Glomerular visceral epithelial cell (primary cell): ENCODE data around the gene USH2A.

Experiments used
- DNase-seq: peaks from one replicate; pipeline ENCODE4 v3.0.0-alpha.2; 2016; ENCODE audit errors: extremely low spot score

Gene USH2A

DNA sequence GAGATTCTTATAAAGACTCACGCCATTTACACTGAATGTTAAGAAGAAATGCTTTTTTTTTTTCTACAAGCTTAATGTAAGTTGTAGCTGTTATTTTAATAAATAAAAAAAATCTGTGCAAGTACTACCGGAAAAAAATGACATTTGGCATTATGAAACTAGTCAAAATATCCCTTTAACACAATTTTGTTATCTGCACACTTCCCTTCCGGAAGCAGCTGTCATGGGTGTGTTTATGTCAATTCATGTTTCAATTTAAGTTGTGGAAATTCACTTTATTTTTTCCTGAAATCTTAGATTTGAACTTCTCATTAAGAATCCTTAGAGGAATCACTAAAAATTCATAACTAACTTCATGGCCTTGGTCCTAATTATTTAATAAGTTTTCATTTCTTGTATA lies 548.0 kb downstream of the USH2A start:
- DNase-seq, result no peak

DNA sequence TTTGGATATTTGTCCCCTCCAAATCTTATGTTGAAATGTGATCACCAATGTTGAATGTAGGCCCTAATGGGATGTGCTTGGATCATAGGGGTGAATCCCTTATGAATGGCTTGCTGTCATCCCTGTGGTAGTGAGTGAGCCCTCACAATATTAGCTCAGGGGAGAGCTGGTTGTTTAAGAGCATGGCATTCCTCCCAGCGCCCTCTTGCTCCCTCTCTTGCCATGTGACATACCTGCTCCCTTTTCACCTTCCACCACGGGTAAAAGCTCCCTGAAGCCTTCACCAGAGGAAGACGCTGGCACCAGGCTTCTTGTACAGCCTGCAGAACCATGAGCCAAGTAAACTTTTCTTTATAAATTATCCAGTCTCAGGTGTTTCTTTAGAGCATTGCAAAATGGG lies 550.6 kb downstream of the USH2A start:
- no peak for DNase-seq

DNA sequence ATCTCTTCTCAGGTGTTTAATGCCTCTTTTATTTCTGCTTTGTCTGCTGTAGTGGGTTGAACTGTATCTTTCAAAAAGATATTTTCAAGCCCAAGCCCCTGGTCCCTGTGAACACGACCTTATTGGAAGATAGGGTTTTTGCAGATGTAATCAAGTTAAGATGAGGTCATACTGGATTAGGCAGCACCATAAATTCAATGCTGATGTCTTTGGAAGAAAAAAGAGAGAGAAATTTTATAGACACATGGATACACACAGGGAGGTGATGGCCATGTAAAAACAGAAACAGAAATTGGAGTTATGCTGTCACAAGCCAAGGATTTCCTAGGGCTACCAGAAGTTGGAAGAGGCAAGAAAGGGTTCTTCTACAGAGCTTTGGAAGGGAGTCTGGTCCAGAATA lies 554.7 kb downstream of the USH2A start:
- no peak for DNase-seq

DNA sequence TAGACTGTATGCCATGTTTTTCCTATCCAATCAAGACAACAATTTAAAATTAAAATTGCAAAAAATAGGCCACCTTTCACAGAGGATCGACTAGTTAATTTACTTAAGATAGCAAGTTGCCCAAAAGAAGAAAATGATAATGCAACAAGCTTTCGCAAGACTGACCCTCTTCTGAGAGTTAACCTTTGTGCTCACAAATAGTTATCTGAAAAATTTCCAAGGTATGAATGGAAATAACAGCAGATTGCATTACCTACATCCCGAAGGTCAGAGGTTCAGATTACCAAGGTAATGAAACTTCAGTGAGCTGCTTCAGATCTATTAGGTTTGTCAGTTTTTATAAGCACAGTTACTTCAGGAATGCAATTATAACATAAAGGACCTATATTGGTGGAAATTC lies 558.2 kb downstream of the USH2A start:
- no peak for DNase-seq

DNA sequence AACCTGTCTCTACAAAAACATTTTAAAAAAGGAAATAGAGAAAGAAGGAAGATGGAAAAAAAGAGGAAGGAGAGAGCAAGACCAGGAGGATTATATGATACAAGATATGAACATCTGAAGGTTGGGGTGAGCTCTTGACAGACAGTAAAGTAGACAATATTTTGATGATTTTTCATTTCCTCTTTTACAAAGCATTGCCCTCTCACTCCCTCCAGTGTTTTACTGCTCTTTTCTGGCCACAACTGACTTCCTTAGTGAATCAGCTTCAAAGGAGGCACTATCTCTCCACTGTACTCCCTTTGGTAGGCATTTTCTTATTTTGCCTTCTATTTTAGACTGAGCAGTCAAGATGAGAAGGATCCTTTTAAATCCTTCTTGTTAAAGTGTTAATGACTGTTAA lies 559.5 kb downstream of the USH2A start:
- DNase-seq, result no peak

DNA sequence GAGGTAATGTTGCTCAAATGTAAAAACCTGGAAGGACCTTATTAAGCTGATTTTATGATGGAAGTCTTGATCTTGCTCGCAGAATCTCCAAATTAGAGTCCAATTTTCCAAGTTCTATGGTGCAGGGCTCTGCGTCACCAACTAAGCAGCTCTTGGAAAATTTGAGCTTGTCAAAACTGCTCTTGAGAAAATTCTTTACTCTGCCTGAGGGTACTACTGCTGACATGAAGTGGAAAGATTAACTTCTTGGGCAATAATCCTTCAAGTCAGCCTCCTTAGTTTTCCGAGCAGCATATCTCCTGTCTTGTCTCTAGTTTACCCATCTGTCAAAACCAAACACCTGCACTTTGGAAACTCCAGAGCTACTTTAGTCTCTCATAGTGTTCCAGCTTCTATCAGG lies 562.4 kb downstream of the USH2A start:
- no peak for DNase-seq

DNA sequence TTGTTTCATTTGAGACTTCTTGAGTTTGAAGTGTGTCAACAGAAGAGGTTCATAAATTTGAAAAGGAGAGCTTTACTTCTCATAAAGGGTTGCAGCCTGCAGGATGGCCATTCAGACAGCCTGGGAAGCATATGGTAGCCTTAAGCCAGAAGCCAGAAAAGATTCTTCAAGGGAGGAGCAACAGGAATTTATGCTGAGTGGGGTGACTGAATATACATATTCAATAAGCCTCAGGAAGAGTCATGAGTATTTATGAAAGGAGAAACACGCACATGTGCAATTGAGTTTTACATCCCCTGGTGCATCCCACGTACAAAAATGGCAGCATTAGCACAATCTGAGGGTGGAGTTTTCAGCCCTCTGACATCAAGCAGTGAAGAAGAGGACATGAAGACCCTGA lies 565.9 kb downstream of the USH2A start:
- DNase-seq, result no peak

DNA sequence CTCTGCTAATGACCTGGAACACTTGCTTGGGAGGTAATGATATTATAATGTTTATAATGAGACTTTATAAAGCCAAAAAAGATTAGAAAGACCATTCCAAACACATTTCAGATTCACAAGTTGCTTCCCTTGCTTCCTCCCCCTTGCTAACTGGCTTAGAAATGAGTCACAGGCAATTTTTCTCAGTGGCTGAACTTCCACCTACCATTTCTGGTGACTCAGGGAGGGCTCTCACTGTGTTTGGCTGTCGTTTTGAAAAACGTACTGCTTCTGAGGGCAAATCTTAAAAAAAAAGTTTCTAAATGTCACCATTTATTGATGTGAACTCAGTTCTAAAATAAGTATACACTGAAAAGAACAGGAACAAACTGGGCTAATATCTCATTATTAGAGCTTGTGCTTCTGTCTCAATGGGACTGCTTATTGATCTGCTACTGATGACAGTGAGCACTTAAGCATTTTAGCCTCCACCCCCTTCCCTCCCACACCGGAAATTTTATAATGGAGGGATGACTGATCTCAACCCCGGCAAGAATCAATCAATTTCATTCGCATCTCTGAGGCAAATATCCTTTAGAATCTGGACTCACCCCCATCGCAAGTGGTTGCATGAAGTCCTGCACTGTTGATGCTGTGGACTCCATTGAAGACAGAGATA lies 577.9 kb downstream of the USH2A start:
- DNase-seq, result peak; percentile 64

DNA sequence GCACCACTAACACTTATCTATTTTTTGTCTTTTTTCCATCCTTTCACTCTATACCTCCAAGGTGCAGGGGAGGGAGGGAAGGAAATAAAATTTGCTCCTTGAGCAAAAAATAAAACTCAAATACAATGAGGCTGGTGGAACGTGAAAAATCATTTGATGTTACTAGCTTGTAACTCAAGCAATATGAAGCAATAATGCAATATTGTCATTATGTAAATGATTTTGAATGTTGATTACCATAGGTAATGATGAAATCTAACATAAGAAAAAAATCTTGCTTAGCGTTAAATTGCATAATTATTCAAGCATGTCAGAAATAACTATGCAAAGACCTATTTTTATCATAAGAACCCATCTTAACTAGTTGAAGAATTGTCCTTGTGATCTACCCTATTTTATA lies 578.5 kb downstream of the USH2A start:
- DNase-seq, result no peak

DNA sequence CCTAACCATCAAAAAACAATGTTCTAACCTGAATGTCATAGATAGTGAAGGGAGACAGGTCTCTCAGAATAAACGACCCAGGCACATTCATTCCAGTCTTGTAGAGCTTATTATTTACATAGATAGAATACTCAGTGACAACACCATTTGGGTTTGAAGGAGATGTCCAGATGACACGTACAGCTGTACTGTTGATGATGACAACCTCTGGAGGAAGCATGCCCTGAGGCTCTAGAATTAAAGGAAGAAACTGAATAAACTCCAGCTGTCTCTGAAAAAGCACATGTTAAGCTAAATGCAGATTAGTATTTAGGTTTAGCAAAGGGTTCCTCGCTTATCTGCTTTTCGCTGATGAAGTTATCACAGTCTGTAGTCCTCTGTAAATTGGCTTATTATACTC lies 579.0 kb downstream of the USH2A start:
- no peak for DNase-seq

DNA sequence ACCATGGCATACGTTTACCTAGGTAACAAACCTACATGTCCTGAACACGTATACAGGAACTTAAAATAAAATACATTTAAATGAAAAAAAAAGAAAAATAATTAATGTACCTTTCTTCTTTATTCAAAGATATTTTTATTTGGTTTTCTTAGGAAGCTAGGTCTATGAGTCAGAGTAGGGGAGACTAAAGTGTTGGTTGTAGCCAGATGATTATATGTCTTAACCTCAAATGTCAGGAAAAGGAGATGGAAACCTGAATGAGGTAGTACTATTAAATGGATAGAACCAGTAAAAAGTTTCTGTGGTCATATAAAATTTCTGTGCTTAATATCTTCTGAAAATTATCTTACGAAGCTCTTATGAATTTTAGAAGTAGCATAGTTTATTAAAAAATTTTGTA lies 580.3 kb downstream of the USH2A start:
- no peak for DNase-seq

DNA sequence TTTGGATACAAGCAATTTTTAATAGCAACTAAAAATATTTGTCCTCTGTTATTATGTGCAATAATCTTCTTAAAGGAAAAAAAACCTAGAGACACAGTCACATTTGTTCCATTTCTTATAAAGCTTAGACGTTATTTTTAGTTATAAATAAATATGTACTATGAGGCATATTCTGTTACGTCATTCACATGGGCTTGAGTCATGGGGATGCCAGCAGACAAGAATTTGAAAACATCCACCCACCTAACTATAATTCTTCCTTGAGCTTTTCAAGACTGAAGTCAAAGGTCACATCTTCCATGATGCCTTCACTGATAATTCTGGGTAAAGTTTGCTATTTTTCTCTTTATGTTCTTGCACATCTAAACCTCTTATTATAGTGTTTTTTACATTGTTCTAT lies 587.3 kb downstream of the USH2A start:
- DNase-seq, result no peak

DNA sequence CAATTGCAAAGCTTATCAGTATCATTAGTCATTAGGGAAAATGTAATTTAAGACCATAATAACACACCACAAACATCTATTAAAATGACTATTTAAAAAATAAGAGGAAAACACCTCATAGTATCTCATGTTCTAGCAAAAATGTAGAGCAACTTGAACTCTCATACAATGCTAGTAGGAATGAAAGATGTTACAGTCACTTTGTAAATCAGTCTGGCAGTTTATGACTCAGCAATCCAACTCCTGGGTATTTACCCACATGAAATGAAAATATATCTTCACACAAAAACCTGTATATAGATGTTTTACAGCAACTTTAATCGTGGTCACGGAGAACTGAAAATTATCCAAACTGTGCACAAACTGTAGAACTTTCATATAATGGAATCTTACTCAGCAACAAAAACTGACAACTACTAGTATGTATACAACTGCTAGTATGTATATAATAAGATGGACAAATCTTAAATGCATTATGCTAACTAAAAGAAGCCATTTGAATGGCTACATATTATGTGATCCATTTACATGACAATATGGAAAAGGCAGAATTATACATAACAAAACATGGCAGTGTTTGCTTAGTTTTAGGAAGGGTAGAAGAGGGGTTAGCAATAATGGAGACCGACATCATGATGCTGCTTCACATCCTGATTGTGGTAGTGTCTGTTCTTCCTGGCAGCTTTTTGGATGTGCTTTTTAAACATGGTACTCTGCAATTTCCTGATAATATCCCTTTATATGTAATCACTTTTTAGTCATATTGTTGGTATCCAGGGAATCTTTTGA lies 589.1 kb downstream of the USH2A start:
- DNase-seq, result no peak

DNA sequence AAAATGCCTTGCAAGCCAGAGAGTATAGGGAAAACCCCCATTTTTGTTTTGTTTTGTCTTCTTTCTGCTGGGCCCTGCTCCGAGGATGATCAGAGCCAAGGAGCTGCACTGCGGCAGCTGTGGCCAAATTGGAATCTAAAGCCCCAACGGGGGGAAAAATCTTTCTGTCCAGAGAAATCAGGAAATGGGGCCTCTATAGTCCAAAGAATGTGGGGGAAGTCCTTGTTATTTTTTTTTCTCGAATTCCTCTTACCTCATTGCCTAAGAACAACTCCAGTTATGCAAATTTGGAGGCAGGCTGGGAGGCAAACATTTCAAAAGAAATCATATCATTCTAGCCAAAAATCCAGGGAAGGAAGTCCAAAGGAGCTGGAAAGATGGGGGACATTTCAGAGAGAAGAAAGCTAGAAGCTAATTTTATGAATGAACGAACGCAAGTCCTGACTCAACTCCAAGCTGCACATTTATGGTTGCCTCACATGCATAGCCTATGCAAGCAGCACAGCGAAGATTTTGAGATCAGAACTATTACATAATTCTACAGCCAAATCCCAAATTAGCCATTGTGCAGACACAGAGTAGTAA lies 592.9 kb downstream of the USH2A start:
- peak; percentile 18 for DNase-seq

DNA sequence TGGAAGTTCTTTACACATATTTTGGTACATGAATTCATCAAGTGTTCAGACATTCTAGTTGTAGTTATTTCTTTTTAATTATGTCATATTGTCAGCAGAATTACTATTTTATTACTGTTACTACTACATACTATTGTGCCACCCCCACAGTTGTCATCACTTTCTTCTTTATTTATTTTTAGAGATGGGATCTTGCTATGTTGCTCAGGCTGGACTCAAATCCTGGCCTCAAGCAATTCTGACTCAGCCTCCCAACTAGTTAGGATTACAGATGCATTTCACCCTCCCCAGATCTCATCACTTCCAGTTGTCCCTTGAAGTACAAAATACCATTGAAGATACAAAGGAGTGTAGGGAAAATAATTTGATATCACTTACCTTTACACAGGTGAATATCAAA lies 598.2 kb downstream of the USH2A start:
- DNase-seq, result no peak

DNA sequence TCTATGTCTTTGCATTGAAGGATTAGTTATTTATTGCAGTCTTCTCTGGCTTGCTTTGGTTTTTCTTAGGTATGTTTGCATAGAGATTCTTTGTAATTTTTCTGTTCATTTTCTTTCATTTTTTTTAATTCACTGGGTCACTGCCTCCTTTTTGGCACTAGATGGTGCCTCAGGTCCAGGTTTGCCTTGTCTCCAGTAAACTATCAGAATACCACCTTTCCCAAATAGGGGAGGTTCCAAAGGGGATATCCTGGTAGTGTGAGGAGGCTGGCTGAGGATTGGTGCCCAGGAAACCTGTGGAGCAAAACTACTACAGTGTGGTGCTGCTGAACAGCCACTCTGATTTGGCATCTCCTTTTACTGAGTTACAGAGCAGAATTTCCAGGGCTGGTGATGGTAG lies 599.0 kb downstream of the USH2A start:
- DNase-seq, result peak; percentile 11

DNA sequence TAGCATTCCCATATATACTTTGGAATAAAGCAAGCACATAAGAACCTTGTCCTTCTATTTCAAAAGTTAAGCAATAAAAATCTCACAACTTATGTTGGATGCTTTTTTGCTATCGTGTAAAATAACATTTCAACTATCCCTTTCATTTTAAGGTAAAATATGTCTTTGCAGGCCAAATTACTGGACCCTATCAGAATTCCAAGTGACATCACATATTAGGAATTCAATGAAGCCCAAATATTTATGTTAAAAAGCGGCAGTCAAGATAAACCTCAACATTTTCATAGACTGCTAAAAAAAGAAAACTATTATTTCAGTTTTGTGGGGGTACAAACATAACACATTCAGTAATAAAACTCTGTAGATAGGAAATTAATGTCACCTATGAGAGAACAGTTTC lies 604.1 kb downstream of the USH2A start:
- peak; percentile 5 for DNase-seq

DNA sequence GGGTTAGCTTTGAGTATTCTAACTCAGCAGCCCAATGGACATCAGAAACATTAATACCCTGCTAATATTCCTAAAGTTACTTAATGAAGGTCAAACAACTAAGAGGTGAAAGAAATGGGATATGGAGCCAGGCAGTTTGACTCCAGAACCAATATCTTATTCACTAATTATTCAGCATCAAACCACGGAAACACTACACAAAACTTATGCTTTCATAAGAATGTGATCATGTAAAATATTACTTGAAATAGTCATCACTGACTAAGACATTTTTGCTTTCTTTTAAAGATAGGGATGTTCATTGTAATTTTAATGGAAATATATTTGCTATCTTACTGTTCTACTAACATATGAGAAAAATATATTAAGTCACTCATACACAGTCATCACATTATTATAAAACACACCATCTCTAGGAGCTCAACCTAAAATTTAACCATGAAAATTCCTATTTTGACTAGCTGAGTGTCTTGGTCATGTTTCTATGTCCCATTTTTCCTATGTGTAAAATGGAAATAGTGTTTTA lies 615.3 kb downstream of the USH2A start:
- no peak for DNase-seq

DNA sequence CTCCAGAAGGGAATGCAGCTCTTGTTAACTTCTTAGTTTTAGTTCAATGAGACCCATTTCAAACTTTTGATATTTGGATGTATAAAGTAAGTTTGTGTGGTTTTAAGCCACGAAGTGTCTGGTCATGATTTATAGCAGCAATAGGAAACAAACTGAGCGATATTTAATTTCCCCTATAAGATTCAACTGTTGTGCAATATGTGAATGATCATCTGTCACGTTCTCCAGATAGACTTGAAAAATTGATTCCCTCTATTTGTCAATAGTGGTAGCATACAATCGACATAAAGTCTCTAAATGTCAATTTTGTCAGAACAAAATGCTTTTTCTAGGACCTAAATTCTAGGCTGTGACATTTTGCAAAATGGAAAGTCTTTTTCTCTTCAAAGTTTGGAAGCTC lies 616.0 kb downstream of the USH2A start:
- no peak for DNase-seq

DNA sequence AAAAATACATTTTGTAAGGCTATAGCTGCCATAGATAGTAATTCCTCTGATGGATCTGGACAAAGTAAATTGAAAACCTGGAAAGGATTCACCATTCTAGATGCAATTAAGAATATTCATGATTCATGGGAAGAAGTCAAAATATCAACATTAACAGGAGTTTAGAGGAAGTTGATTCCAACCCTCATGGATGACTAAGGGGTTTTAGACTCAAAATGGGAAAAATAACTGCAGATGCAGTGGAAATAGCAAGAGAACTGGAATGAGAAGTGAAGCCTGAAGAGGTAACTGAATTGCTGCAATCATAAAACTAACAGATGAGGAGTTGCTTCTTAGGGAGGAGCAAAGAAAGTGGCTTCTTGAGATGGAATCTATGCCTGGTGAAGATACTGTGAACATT lies 625.4 kb downstream of the USH2A start:
- DNase-seq, result no peak

DNA sequence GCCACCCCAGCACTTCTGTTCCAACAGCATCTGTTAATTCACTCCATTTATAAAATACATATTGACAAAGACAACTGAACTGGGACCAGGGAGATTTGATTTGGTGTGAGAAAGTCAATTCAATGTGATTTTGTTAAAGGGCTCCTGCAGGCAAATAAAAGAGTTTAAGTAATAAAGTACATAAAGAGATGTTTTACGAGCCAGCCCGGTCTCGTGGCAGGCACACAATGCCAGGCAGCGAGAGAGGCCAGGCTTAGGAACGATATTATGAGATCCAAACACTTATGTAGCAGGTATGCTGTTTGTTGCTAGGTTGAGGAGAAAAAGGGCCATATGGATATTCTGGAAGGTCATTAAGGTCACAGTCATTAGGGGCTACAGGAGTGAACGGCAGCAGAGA lies 629.1 kb downstream of the USH2A start:
- DNase-seq, result no peak

DNA sequence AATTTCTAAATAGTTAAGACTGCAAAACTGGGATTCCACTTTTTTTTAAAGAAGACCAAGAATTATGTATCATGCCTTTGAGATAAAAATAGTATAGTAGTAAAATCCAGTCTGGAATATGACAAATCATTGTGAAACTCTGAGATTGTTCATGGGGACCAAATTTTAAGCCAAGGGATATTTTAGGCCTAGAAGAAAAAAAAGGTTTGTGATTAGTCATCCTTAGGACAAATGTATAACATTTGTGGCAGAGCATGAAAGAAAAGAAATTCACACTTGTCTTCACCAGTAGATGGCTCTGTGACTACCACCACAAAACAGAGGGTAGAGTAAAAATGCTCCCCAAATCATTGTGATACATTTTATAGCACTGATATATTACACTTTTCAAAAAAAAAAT lies 630.1 kb downstream of the USH2A start:
- peak; percentile 2 for DNase-seq

DNA sequence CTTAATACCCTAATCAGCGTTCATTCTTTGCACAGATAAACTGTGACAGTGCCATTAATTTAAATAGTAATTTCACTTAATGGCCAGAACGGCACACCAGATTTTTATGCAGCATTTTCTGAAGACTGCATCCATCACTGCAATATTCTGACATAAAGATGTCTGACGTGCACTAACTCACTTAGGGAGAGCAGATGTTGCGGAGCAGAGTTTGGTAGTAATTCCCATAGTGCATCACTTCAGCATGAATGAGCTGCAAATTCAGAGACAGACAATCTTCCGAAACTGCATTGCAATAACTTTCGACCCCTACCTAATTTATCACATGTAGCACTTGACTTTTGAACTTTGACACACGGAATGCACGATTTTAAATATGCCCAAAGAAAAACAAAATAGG lies 630.8 kb downstream of the USH2A start:
- DNase-seq, result no peak
